ENCODE measurements around the gene HEPACAM.

The HEPACAM gene

GRCh38 chr11:124869331-124869730 is 66.5 kb downstream of the HEPACAM start:
- DNase-seq (ENCODE audit: low spot score) (no peak), FAIRE-seq (no peak)

Measured in RCC 7860 (cell line).